T-helper 2 cell treated with Interferon-gamma antibody and Interleukin-4, amounts not matched to agents 100 ng/mL and 5 ng/mL, for 36 hours (primary cell): ENCODE results near the gene TMEM238. TPM values are rescaled to one million over a fixed set of nuclear protein-coding genes. Genes with fewer than 3 reads are reported as not detected.

Source experiments
- intact Hi-C: fragments of 100-400 bp; cut with micrococcal nuclease; formaldehyde crosslinking; loops from one replicate; pipeline ENCODE4 v1.15.1; 2023
- total RNA-seq: library from RNA; stranded (reverse); gene quantifications from 2 replicates; pipeline ENCODE4 v1.2.3, GENCODE V29; 2022

The TMEM238 gene
- total RNA-seq, 1 donor from 2014 or later = 11.7 TPM

GRCh38 chr19:55362174-55362989, 21.7 kb downstream of the TMEM238 start:
- intact Hi-C loops = no loop called here

DNA sequence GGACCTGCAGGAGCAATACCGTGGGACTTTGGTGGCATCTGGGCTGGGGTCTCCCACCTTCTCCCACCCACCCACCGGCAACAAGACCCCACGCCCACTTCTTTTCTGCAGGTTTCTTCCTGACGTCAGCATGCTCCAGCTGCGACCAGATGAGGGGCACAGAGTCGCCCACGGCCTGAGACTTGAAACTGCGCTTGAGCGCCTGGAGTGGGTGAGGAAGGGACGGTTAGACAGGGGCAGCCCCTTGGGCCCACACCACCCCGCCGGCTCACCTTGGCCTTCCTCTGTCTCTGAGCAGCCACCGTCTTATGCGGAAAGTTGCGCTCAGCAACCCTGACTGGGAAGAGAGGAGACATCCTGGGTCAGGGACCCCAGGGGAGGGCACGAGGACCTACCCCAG, 23.2 kb downstream of the TMEM238 start:
- intact Hi-C loops = no loop called here

DNA sequence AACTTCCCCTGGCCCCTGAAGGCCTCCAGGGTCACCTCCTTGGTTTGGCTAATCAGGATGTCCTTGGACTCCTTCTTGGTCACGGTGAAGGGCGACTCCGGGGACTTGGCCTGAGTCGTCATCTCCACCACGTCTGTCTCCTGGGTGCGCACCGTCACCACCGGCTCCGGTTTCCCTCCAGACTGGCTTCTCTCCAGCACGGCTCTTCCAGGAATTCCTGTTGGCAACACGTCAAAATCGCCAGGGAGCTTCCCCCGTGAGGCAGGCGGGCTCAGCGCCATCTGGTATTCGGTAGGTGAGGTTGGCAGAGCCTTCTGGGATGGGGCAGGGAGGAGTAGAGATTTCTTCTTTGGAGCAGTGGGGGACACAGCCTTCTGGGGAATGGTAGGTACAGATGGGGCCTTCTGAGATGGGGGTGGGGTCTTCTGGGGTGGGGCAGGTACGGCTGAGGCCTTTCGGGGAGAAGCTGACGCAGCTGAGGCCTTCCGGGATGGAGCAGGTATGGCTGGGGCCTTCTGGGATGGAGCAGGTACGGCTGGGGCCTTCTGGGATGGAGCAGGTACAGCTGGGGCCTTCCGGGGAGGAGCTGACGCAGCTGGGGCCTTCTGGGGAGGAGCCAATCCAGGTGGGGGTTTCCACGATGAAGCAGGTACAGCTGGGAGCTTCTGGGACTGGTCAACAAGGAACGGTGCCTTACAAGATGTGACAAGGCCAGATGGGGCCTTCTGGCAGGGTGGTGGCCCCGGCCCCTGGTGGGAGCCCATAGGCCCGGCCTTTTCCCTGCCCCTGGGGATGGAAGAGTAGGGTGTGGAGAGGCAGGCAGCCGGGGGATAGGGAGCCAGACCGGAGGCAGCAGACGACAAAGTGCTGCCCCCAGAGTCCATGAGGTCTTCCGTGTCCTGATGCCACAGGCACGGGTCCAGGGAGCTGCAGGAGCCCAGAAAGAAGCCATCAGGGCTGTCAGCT, 24.9 kb downstream of the TMEM238 start:
- intact Hi-C loops = no loop called here

GRCh38 chr19:55358493-55358892, 25.6 kb downstream of the TMEM238 start:
- intact Hi-C loops = no loop called here

GRCh38 chr19:55355213-55355821, 28.8 kb downstream of the TMEM238 start:
- intact Hi-C loops = no loop called here

DNA sequence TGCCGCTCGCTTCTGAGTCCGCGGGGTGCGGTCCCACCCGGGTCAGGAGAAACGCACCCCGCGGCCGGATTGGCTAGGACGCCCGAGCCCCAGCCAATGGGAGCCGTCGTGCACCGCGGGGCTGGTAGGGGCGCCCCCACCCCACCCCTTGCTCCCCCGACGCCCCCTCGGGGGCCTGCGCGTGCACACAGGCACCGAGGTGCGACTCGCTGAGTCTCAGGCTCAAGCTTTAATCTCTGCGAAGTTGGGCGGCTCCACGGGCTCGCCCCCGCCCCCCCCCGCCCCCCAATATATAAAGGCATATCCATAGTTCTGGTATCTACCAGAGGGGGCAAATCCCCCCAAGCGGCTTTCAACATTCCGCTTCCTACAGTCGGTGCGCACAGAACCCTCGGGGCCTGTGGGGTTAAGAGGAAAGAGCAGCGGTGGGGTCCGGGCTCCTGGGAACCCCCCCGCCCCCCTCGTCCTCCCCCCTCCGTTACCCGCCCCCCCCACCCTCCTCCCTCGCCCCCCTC, 29.3 kb downstream of the TMEM238 start, which contains the start of gene COX6B2:
Gene COX6B2, minus strand, starts transcription at position 22 of the 515 bp plus-strand sequence. CDS start 198 bp downstream, outside the sequence.
- intact Hi-C loops = loop anchor here (1.0 kb wide), 1 partner anchor 15 kb away; the partner anchor contains the start of gene KMT5C

DNA sequence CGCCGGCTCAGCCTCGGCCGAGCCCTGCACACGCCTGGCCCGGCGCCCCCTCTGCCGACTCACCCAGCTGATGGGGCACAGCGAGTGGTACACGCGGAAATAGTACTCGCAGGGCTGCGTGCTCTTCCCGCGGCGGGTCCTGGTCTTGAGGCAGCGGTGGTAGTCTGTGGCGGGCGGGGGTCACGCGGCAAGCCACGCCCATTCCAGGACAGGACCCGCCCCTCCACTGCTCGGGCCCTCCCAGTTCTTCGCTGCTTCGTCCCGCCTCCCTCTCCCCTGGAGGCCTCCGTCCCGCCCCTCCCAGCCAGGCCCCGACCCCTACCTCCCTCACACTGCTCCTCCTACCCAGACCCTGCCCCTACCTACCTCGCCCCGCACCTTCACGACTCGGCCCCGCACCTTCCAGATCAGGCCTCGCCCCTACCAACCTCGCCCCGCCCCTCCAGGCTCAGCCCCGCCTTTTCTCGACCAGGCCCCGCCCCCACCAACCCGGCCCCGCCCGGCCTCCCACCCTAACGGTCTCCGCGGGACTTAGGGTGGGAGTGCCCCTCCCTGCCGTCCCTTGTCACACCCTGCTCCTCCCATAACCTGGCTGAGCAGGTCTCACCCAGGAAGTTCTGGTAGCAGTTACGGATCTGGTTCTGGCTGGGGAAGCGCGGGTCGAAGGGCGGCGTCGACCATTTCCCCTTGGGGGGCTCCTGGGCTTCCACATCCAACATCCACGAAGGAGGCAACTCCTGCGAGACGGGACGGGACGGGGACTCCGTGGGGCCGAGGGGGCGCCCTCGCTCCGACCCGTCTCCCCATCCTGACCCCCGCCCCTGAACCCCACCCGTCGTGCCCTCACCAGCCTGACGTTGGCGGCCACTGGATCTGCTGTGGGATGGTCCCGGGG, 30.0 kb downstream of the TMEM238 start:
- intact Hi-C loops = loop anchor here (1.0 kb wide), 1 partner anchor 15 kb away; the partner anchor contains the start of gene KMT5C

DNA sequence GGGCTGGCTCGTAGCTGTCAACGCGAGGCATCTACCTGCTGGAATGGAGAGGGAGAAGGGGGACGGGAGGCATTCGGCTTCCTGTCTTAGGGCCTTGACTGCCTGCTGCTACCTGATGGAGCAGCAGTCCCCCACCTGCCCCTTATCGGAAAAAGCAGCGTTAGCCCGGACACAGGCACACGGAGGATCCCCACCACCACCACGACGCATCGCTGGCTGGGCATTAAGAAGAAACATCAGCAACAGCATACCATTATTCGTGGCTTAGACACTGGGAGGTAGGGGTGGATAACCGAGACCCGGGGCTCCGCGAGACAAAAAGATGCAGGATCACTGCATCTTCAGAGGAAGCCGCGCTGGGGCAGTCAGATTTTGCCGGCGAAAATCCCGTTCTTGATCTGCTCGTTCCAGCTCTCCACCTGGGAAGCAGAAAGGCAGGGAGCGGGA, 30.7 kb downstream of the TMEM238 start:
- intact Hi-C loops = no loop called here

DNA sequence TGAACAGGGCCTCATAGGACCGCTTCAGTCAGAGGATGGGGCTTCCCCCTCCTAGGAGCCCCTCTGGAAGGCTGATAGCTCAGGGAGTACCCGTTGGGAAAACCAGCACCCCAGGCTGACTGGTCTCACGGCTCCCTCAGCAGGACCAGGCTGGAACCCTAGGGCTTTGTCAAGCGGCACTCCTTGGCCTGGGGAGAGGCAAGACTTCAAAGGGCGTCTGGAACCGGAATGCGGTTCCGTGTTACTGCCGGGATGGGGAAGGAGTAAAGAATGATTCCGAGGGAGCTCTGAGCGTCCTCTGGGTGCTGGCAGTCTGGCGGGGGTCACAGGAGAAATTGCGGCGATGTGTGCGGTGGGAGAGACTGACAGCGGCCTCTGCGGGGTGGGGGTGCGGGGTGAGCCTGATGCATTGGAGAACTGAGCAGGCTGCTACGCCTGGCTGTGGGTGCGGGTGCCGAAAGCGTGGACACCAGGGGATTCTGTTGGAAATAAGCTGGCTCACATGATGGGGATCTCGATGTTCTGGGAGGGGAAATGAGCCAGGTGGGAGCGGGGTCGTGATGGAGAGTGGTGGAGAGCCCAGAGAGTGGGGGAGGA, 31.4 kb downstream of the TMEM238 start:
- intact Hi-C loops = no loop called here

GRCh38 chr19:55352040-55352439, 32.1 kb downstream of the TMEM238 start:
- intact Hi-C loops = no loop called here

DNA sequence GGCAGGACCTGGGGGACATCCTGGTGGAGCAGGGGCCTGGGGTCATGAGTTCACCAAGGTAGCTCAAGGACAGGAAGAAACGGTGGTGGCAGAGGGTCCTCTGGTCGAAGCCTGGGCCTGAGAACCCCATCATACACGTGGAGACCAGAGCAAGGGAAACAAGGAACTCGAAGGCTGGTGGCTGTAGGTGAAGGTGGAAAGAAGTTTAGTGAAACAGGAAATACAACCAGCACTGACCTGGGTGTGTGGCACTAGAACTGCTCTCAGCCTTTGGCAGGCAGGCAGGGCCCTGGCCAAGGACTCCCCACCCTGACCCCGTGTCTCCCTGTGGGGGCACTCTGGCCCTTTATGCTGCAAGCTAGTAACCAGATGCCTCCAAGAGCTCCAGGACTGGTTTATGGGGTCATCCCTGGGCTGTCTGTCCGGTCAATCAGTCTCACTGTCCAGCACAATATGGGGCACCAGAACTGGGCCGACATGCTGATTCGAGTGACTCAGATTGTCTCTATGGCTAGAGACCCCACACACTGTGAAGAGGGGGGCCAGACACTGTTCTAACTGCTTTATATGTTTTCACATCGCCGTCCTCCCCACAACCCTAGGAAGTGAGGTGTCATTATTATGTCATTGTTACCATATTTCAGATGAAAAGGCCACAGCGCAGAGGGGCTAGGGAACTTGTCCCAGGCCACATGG, 33.3 kb downstream of the TMEM238 start:
- intact Hi-C loops = no loop called here

DNA sequence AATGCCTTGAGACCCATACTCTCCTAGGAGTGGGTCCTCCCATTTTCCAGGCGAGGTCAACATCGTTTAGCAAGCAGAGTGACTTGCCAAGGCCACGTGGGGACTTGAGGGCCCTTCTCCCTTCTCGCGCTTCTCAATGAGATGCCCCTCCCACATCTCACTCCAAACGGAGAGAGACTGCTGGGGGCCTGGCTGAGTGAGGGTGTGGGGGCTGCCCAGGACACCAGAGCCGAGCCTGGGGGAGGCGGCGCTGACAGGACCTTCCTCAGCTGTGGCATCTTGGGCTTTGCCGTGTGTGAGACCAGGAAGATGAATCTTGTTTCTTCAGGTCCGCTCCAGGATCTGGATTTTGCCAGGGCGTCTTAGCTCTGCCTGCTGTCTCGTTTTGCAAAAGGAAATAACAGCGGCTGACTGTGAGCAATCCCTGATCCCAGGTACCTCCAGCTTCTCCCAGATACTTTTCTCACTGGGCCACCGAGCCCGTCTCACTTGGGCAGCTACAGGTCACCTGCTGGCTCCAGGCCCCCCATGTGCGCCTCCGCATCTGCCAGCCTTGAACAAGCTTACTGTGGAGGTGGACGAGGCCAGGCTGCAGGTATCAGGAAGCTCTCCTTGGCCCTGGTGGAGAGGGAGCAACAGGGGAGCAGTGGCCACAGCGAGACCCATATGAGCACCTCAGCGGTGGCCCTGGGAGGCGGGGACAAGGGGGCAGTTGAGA, 35.6 kb downstream of the TMEM238 start:
- intact Hi-C loops = no loop called here

GRCh38 chr19:55347442-55348009, 36.6 kb downstream of the TMEM238 start:
- intact Hi-C loops = no loop called here

DNA sequence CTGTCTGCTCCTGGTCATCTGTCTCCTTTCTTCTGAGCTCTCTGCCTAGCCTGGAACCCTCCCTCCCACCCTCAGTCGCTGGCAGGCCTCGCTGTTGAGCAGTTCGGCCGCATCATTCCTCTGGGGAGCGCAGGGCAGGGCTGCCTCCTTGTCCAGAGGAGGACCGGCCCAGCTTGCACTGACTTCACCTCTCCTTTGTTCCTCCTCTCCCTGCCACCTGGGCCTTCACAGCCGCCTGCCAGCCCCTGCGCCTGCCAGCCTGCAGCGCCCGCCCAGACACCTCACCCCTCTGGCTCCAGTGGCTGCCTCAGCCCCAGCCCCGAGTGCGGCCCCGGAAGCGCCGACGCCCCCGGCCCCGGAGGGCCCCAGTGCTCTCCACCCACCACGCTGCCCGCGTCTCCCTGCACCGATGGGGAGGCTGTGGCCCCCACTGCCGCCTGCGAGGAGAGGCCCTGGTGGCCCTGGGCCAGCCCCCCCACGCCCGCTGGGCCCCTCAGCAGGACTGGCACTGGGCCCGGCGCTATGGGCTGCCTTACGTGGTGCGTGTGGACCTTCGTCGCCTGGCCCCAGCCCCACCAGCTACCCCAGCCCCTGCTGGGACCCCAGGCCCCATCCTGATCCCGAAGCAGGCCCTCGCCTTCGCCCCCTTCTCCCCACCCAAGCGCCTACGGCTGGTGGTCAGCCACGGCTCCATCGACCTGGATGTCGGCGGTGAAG, 37.2 kb downstream of the TMEM238 start:
- intact Hi-C loops = no loop called here

DNA sequence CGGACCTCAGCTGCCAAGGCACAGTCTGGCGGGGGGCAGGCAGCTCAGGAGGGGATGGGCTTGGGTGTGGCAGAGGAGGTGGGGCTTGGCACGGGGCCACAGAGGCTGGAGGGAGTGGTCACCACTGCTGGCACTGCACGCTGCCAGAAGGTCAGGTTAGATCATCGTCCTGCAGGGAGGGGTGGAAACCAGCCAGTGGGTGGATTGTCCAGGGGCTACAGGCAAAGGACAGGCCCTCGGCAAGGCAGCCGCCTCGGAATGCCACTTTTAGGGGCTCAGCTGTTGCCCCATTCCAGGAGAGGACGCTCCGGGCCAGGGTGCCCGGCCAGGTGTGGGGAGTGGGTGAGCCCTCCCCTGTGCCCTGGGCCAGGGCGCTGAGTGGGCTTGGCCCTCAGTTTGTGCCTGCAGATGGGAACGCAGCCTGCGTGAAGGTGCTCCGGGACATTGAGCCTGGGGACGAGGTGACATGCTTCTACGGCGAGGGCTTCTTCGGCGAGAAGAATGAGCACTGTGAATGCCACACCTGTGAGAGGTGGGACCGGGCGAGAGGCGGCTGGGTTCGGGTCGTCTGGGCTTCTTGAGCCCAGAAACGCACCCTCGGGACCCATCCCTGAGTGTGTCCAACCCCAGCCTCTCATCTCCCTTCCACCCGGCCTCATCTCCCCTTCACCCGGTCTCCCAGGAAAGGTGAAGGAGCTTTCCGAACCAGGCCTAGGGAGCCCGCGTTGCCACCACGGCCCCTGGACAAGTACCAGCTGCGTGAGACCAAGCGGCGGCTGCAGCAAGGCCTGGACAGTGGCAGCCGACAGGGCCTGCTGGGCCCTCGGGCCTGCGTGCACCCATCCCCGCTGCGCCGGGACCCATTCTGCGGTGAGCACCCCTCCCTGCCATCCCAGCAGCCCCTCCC, 38.0 kb downstream of the TMEM238 start:
- intact Hi-C loops = no loop called here

GRCh38 chr19:55345101-55345817, 38.8 kb downstream of the TMEM238 start:
- intact Hi-C loops = no loop called here
